K562 (cell line): ENCODE results near the gene TRIM27. TPM values are rescaled to one million over a fixed set of nuclear protein-coding genes. Genes with fewer than 3 reads are reported as not detected.

Experiments
- AFF1 ChIP-seq, 2 experiments: fragments of 450-650 bp; IDR thresholded peaks; 2 replicates each; pipeline ENCODE4 v1.6.1; 2018; ENCODE audit warnings: mild to moderate bottlenecking in 2 of 2, low read depth in 1 of 2; ENCODE audit not compliant: partially characterized antibody in 2 of 2
- FOXA3 ChIP-seq, 2 experiments: fragments of 450-650 bp in 1 of 2; sonication (generic) in 1 of 2; formaldehyde crosslinking; IDR thresholded peaks in 1 of 2; conservative IDR thresholded peaks in 1 of 2; 2 replicates each; pipeline versions ENCODE4 v1.4.0 to v1.8.0; 2020 to 2022; ENCODE audit warnings: mild to moderate bottlenecking in 2 of 2, missing genetic modification reagents in 1 of 2
- ILF3 ChIP-seq: fragments of 450-650 bp; IDR thresholded peaks from 2 replicates; pipeline ENCODE4 v1.6.1; 2018; ENCODE audit warnings: antibody characterized with exemption, mild to moderate bottlenecking, moderate library complexity, borderline replicate concordance
- NFYB ChIP-seq: IDR thresholded peaks from 2 replicates; pipeline ENCODE4 v1.6.1; 2011; ENCODE audit warnings: mild to moderate bottlenecking, moderate library complexity; ENCODE audit not compliant: insufficient read length; ENCODE audit errors: extremely low read depth
- TEAD4 ChIP-seq, 2 experiments: sonication (generic) in 1 of 2; formaldehyde crosslinking in 1 of 2; IDR thresholded peaks; 2 replicates each; pipeline versions ENCODE4 v1.6.1 to v1.8.0; 2012 to 2022; ENCODE audit warnings: borderline replicate concordance in 1 of 2, inconsistent platforms in 1 of 2, low read length in 1 of 2, mild to moderate bottlenecking in 1 of 2, missing genetic modification reagents in 1 of 2
- TRIM24 ChIP-seq, 2 experiments: fragments of 450-650 bp; IDR thresholded peaks; 2 replicates each; pipeline ENCODE4 v1.6.1; 2016
- ZKSCAN8 ChIP-seq: fragments of 200-800 bp; sonication (Bioruptor generic); IDR thresholded peaks from 2 replicates; pipeline ENCODE4 v1.6.1; 2016; ENCODE audit warnings: missing genetic modification characterization, missing compliant biosample characterization
- ZNF408 ChIP-seq: fragments of 250-450 bp; sonication (Bioruptor Pico); IDR thresholded peaks from 2 replicates; pipeline ENCODE4 v1.4.0; 2020; ENCODE audit warnings: low read depth, mild to moderate bottlenecking, moderate library complexity
- ZNF444 ChIP-seq: fragments of 250-450 bp; sonication (Bioruptor Pico); IDR thresholded peaks from 2 replicates; pipeline ENCODE4 v1.4.0; 2020; ENCODE audit warnings: mild to moderate bottlenecking, moderate library complexity
- polyA plus RNA-seq, 8 experiments: library from polyadenylated mRNA; depleted of rRNA in 4 of 8; stranded (reverse) in 5 of 8; unstranded in 3 of 8; fragments of >200 nt; fragmentation: Nextera tagmentation in 2 of 8; fragmentation: Illumina TruSeq in 1 of 8; extraction: Ambion mirVana in 2 of 8; extraction: Trizol in 1 of 8; gene quantifications; 2 replicates each; pipeline versions ENCODE4 v1.2.1 to v1.2.3, GENCODE V29; 2011 to 2014; ENCODE audit warnings: inconsistent platforms in 1 of 8, missing spikeins in 1 of 8
- total RNA-seq, 7 experiments: library from RNA; depleted of rRNA in 6 of 7; stranded (reverse); fragments of >200 nt in 6 of 7; fragmentation: Illumina TruSeq in 2 of 7; extraction: Trizol in 2 of 7; gene quantifications; 2 replicates each; pipeline versions ENCODE4 v1.2.1 to v1.2.3, GENCODE V29; 2011 to 2021; ENCODE audit warnings: low replicate concordance in 1 of 7
- TF ChIP-seq, protein P1 (sequence below), 2 experiments: fragments of 450-650 bp; conservative IDR thresholded peaks; 2 replicates each; pipeline ENCODE4 v1.6.1; 2017; ENCODE audit warnings: mild to moderate bottlenecking in 2 of 2, moderate library complexity in 2 of 2

The TRIM27 gene
- total and polyA plus RNA-seq, 9 of the 15 experiments (the other 6 are each of a cell fraction or from before 2014, with no cell fraction given), result 37.7 to 235 (median 122) TPM

DNA sequence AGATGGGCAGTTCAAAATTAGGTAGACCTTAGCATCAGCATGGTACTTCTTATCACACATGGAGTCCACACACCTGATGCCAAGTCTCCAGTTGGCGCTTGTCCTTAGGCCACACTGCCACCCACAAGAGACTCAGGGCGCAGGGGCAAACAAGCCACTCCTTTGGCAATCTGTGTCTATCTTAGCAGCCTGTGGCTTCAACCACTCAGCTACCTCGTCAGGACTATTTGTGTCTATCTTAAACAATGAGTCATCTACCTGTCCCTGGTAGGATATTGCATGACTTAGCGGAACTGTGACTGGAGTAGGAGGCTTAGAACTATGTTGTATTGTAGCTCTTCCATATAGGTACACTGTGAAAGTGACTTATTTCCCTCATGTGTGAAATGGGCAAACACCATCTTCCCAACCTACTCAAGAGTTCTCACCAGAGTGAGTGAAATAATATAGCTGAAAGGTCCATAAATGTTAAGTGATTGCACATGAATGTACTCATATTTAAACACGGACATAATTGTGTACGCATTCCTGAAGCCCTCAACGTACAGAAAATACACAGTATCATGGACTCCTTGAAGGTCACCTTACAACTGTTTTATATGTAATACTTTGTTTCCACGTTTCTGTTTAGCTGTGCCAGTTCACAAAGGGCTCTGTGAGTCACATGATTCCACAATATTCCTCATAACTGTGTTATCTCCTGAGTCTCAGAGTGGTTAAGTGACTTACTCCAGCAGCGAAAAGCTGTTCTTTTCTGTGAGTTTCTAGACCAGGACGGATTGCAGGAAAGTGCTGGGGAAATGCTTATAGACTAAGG is 1.6 kb downstream of the TRIM27 start (continued):
- TF ChIP-seq, protein P1, sequence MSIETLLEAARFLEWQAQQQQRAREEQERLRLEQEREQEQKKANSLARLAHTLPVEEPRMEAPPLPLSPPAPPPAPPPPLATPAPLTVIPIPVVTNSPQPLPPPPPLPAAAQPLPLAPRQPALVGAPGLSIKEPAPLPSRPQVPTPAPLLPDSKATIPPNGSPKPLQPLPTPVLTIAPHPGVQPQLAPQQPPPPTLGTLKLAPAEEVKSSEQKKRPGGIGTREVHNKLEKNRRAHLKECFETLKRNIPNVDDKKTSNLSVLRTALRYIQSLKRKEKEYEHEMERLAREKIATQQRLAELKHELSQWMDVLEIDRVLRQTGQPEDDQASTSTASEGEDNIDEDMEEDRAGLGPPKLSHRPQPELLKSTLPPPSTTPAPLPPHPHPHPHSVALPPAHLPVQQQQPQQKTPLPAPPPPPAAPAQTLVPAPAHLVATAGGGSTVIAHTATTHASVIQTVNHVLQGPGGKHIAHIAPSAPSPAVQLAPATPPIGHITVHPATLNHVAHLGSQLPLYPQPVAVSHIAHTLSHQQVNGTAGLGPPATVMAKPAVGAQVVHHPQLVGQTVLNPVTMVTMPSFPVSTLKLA (conservative IDR thresholded peaks at IDR 0.05), result peak; percentile 42 to 49; a peak in 1 of 4 replicates
- TF ChIP-seq ZNF408, result no peak
- TF ChIP-seq FOXA3 (CRISPR knock-in tag; conservative IDR thresholded peaks at IDR 0.05 in 1 of 2, IDR thresholded peaks at IDR 0.05 in 1 of 2), result 0 out of 4 replicates have a peak, but pooled peaks of 1 of the 2 experiments have one; percentile 5
- TF ChIP-seq TEAD4 (IDR thresholded peaks at IDR 0.05; ENCODE audit: low read length), result peak; percentile 15
- no peak for TF ChIP-seq TEAD4 (CRISPR knock-in tag; IDR thresholded peaks at IDR 0.05; ENCODE audit: borderline replicate concordance)
- no peak for TF ChIP-seq NFYB
- TF ChIP-seq ZNF444 (CRISPR knock-in tag), result no peak
- peak in 1 of 2 experiments; percentile 9; a peak in 1 of 4 replicates for TF ChIP-seq TRIM24 (IDR thresholded peaks at IDR 0.05)
- TF ChIP-seq ZKSCAN8, result no peak
- TF ChIP-seq AFF1 (IDR thresholded peaks at IDR 0.05; ENCODE audit: low read depth in 1 of 2, partially characterized antibody in 2 of 2), result no peak
- TF ChIP-seq ILF3, result peak; percentile 48; the same call in 1 of the 2 replicates
- TF ChIP-seq, all 486 proteins: peak for 105
